ENCODE measurements around the gene SORT1.
"Not testable (repeated sequence)": the region's sequence is repeated elsewhere in the genome, so short reads cannot be mapped to it uniquely, and the experiment has no call there.

The SORT1 gene

DNA sequence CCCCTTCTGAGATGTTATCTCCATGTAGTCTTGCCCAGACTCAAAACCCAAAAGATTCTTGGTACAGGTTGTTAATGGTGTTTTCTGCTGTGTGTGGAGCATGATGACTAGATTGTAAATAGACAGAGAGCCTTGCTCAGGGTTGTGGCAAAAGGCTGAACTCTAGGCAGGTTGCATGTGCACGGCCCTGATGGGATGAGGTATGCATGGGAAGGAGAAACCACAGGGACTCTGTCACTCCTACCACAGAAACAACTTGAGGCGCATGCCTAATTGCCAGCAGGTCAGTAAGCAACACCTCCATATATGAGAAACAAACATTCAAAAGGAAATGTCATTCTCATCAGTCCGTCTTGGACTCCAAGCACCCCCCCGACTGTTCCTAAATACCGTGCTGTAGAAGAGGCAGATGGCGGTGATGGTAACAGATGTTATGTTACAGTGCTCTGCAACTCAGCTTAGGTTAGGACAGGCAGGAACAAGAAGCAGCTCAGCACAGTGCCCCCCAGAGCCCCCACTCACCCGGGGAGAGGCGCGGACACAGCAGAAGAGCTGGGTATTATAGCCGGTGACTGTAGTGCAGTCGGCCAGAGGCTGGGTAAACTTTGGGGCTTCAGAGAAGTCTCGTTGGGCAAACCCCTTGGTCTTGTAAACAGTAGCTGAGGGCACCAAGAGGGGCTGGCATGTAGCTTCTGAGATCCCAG, 101.9 kb downstream of the SORT1 start:
- DNase-seq = no peak

DNA sequence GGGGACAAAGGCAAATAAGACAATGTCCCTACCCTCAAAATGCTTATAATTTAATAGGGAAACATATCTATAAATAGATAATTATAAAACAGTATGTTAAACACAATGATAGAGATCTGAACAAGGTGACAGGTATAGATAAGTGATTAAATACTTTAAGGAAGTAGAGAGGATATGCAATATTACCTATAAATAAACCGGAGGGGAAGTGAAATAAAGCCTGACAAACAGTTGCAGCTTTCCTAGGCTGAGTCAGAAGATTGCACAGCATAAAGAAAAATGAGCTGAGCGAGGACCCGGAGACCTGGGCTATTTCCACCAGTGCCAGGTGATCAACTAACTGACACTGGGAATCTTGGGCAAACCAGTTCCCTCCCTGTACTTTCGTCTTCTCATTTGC, 103.2 kb downstream of the SORT1 start:
- DNase-seq = no peak

DNA sequence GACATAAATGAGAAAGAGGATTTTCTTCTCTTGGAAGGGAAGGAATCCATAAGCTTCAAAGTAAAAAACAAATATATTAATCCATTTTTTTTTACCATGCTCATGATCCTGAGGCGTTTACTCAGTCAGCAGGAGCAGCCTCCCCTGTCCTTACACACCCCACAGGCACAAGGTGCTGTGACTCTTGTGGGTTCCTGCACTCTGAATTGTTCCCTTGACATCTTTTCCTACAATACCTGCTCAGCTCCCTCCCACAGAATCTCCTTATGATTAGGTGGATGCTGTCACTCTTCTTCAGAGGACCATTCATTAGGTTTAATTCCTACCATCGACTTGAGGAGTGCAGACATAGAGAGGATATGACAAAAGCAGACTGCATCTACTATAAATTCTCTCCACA, 104.7 kb downstream of the SORT1 start:
- DNase-seq = no peak

DNA sequence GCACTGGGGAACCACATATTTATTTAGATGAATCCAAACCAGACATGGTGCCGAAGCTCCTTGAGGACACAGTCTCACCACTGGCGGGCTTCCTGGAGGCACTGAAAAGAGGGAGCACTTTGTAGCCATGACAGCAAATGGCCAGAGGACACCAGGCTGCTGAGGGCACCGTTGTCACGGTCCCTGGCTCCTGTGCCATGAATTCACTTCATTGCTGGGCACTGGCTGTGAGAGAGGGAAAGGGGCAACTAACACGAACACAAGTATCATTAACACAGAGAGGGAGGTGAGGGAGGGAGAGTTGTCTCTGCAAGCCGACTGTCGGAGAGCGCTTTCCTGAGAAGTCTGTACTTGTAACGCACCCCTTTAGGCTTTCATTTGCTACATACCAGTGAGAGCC, 105.4 kb downstream of the SORT1 start:
- DNase-seq = no peak

DNA sequence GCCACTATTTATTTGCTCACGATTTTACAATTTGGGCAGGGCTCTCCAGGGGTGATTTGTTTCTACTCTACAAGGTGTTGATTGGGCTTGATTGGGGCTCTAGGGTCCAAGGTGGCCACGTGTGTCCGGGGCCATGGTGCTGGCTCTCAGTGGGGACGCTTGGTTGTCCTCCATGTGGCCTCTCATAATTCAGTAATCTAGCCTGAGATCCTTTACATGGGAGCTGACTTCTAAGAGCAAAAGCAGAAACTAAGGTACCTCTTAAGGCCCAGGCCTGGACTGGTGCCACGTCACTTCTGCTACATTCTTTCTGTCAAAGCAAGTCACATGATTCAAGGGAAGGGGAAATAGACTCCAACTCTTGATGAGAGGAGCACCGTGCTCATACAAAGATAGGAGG, 106.7 kb downstream of the SORT1 start:
- no peak for DNase-seq

DNA sequence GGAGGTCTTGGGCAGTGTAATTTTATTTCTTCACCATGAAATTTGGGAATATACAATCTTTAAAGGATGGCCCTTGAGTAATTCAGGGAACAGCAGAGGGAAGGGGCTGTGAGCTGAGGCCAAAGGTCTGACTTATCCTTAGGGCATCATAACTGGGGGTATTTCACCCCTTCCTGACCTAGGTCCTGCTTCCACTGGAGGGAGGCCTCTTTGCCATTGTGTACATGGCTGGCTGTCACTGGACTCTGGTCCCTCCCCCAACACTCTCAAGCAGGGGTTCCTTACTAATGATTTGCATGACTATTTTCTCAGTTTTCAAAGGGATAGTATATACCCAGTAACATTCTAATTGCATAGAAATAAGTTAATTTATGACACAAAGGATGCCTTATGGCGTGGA, 107.6 kb downstream of the SORT1 start:
- DNase-seq = no peak

DNA sequence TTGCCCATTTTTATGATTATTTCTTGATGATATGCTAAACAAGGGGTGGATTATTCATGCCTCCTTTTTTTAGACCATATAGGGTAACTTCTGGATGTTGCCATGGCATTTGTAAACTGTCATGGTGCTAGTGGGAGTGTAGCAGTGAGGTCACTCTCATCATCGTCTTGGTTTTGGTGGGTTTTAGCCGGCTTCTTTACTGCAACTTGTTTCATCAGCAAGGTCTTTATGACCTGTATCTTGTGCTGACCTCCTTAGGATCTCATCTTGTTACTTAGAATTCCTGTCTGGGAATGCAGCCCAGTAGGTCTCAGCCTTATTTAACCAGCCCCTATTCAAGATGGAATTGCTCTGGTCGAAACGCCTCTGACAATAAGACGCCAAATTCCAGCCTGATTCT, 111.0 kb downstream of the SORT1 start:
- not testable (repeated sequence) for DNase-seq

DNA sequence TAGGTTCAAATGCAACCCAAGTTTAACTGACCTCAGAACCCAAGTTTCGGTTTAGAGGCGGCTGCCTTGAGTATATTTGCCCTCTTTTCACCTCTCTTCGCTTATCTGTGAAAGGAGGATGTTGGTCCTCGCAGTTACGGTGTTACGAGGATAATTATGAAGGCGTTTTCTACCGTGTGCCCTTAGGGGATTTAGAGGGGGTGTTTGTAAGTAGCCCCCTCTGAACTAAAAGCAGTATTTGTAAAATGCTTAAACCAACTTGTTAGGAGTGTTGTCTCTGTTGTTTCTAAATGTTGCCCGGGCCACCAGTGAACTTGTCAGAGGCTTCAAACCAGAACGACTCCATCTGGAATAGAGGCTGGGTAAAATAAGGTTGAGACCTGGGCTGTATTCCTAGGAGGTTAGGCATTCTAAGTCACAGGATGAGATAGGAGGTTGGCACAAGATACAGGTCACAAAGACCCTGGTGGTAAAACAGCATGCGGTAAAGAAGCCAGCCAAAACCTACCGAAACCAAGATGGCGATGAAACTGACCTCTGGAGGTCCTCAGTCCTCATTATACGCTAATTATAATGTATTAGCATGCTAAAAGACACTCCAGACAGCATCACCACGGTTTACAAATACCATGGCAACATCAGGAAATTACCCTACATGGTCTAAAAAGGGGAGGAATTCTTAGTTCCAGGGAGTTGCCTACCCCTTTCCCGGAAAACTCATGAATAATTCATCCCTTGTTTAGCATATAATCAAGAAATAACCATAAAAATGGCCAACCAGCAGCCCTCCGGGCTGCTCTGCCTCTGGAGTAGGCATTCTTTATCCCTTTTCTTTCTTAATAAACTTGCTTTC, 113.7 kb downstream of the SORT1 start:
- DNase-seq = peak in 1 of 5 experiments; percentile 81

DNA sequence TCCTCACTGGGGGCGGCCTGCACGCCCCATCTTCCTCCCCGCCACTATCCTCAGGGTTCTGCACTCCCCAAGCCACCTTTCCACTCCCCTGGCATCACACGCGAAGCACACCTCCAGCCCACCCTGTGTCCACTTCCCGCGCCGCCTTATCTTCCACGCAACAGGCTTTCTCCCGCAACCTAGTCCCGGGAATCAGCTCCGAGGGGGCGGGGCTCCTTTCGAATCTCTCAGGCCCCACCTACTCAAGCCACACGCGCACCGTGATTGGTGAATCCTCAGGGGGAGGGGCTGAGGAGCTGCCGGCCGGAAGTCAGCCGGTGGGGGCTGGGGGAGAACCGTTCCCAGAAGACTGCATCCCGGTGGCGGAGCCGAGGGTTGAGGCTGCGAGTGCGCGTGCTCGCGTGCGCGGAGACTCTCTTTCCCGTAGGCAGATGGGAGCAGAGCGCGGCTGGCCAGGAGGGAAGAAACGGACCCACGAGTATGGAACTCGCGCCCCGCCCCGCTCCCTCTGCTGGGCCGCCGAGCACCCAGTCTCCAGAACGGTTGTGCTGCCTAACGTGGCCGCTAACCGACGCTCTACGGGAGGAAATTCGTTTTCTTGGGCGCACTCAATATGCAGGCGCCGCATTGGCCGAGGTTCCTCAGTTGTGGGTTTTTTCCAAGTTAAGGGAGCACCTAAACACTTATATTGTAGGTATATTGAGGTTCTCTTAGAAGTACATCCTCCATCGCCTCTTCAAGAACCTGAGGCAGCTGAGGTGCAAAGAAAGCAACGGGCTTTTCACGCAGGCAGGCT, 114.6 kb downstream of the SORT1 start, which contains the start of gene PSRC1:
Gene PSRC1, minus strand, starts transcription at position 194 of the 796 bp plus-strand sequence.
- DNase-seq = peak; percentile 77 to 91 (median 83)

DNA sequence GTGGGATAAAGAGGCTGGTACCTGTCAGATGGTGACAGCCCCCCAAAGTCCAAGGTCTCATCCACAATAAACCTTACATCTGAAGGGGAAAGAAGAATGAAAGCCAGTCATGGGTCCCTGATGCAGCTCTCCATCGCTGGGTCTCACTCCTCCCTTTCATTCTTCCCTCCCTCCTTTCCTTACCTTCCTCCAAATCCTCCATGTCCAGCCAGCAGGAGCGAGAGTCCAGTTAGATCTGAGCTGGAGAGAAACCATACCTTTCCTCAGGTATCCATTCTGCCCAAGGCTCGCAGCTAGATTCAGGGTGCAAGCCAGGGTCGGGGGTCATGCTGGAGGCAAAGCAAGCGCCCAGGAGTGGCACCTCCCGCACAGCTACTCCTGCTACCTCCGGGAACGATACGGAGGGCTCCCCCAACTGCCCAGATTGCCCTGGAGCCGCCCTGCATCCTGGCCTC, 115.2 kb downstream of the SORT1 start:
- DNase-seq = no peak

DNA sequence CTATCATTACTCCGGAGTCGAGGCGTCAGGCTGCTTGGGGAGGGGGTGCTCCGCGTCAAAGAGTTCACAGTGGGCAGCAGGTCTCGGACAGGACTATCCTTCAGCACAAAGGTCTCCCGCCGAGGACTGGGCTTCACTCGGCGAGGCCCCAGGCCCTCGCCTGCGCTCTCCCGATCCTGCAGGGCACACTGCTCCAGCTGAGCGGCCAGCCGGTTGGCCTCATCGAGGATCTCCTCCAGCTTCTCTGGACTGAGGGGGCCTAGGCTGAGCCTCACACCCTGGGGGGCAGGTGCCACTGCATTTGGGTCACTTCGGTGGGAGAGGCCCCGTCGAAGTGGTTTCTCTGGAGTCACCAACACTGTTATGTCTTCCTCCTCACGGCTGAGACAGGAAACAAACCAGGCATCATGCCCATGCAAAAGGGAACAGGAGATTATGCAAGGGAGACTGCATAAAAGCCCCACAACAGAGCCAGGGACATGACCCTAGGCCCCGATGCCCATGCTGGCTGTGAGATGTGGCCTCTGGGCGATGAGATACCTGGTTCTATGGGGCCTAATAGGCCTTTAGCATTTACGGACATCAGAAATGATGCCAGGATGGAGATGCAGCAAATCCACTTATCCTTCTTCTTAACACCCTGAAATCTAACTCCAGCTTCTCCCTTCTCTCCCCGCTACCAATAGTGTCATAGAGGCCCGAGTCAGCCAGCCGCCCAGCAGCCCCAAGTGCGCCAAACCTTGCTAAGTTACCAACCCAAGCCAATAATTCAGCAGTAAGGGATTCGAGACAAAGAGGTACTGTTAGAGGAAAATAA, 115.8 kb downstream of the SORT1 start:
- DNase-seq = no peak

DNA sequence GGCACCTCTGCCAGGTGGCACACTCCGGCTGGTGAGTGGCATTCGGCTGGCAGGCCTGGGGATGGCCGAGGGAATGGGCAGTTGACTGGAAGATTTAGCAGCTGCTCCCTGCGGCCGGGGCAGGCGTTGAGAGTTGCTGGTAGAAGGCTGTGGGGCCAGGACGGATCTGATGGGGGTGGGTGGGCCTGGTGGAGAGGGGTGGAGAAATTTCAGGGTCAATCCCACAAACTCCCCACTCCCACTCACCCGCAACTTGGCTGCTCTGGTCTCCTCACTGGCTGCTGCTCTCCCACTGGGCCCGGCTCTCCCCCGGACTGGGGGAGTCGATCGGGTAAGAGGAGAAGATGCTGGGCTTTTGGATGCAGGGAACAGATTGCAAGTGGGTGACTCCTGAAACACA, 116.9 kb downstream of the SORT1 start:
- no peak for DNase-seq

DNA sequence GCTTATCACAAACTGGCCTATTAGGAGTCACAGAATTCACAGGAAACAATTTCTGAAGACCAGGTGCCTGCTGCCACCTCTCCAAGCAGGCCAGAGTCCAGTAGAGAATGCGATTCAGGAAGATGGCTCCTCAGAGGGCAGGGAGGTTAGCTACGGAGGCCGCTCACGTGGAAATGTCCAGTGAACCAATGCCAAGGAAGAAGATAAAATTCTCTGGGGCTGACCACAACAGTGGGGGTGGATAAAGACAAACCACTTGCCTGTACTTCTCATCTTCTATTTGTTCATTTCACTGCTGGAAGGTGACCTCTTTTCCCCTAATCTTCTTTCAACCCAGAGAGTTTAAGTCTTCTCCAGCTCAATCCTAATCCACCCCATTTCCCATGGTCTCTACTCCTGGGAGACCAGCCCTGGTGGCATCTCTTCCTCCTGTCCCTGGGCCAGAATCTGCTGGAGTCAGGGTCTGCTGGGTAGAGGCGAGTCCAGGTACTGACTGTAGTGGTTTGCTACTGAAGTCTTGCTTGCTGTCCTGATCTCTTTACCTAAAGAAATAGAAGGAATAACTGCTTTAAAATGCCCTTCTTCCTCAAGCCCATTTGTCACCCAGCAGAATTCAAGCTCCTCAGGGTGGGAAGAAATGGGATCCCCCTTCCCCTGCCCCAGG, 118.0 kb downstream of the SORT1 start:
- DNase-seq = no peak

DNA sequence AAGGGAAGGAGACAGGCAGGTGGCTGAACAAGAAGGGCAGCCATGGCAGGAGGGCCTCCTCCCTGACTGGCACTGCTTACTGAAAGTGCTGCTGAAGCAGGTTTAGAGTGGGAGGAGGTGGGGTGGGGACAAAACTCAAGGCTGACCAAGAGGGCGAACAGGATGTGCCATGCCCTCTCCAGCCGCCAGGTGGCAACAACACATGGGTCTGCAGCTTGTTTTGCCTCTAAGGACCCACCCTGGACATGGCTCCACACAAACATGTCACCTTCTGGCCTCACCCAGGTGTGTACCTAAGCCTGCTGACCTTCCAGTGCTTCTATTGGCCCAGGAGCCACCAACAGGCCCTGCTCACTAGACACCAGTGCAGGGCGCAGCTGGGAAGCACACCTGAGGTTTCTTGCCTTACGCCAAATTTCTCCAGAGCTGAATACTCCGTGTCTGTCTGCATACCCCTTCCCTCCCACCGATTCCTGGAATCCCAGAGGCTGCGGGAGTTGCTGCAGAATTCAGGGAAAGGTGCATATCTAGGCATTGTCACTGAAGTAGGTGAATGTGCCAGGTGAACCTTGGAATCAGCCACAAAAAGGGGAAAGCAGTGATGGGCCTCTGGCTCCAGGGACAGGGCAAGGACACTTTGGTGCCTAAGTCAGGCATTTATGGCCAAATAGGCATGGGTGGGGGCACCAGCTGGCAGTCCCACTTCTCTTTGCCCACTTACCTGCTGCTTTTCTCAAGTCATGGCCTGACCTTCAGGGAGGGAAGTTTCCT, 120.1 kb downstream of the SORT1 start:
- peak in 4 of 5 experiments; percentile 28 to 66 (median 52) for DNase-seq

DNA sequence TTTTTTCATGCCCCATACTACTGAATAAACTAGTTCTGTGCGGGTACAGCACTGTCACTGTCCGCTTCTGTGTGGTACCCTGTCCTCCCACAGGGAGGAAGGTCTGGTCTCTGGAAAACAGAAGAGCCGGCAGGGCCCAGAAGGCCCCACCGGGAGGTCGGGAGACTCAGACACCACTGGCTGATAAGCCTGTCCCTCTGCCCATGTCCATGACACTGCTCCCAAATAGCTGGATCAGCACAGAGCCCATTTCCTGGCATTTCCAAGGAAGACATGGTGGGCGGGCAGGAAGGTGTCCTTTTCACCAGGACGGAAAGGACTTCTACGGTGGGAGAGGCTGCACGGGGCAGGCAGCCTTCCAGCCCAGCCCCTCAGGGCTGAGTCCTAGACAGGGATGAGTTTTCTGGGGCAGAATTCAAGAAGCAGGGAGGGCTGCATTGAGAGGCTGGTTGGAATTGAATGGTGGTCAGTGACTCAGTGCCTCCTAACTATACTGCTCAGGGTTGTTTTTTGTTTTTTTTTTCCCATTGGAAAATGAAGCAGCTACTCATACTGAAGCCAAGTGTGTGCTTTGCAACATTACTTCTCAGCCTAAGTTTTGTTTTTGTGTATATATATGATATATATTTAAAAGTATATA, 121.9 kb downstream of the SORT1 start:
- DNase-seq = no peak

DNA sequence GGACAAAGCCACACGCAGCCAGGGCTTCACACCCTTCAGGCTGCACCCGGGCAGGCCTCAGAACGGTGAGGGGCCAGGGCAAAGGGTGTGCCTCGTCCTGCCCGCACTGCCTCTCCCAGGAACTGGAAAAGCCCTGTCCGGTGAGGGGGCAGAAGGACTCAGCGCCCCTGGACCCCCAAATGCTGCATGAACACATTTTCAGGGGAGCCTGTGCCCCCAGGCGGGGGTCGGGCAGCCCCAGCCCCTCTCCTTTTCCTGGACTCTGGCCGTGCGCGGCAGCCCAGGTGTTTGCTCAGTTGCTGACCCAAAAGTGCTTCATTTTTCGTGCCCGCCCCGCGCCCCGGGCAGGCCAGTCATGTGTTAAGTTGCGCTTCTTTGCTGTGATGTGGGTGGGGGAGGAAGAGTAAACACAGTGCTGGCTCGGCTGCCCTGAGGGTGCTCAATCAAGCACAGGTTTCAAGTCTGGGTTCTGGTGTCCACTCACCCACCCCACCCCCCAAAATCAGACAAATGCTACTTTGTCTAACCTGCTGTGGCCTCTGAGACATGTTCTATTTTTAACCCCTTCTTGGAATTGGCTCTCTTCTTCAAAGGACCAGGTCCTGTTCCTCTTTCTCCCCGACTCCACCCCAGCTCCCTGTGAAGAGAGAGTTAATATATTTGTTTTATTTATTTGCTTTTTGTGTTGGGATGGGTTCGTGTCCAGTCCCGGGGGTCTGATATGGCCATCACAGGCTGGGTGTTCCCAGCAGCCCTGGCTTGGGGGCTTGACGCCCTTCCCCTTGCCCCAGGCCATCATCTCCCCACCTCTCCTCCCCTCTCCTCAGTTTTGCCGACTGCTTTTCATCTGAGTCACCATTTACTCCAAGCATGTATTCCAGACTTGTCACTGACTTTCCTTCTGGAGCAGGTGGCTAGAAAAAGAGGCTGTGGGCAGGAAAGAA, 122.9 kb downstream of the SORT1 start:
- DNase-seq = no peak

DNA sequence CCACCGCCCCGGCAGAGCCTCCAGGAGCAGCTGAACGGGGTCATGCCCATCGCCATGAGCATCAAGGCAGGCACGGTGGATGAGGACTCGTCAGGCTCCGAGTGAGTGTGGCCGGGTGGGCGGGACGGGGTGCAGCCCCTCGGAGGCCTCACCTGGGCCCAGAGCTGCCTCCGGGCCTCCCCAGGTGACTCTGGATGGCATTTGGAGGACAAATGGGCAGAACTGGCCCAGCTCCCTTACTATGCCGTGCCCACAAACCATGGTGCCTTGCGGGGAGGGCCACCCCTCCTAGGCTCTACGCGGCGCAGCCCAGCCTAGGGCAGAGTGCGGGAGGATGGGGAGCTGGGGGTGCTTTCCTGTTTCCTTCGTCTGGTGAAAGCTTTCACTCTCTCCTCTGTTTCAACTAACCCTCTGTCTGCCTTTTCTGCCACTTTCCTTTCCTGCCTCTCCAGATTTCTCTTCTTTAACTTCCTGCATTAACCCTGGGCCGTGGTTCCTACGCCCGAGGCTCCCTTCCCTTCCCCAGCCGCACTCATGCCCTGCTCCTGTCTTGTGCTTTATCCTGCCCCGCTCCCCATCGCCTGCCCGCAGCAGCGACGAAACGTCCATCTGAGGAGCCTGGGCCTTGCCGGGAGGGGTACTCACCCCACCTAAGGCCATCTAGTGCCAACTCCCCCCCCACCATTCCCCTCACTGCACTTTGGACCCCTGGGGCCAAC, 124.0 kb downstream of the SORT1 start:
- no peak for DNase-seq

DNA sequence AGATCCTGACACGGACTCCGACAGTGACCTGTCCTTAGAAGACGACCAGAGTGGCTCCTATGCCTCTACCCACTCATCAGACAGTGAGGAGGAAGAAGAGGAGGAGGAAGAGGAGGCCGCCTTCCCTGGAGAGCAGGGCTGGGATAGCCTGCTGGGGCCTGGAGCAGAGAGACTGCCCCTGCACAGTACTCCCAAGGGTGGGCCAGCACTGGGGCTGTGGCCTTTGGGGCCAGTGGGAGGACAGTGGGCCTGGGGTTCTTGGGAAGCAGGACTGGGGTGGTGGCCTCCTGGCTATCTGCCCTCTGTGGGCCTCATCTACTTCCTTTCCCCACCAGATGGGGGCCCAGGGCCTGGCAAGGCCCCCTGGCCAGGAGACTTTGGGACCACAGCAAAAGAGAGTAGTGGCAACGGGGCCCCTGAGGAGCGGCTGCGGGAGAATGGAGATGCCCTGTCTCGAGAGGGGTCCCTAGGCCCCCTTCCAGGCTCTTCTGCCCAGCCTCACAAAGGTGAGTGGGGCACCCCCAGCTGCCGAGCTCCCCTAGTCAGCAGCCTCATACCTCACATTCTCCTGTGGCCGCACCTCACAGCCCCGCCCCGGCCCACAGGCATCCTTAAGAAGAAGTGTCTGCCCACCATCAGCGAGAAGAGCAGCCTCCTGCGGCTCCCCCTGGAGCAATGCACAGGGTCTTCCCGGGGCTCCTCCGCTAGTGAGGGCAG, 124.7 kb downstream of the SORT1 start:
- DNase-seq = no peak

All from T-helper 2 cell (primary cell).